GM21723 (cell line): ENCODE results near the gene SLC43A3.
"Not testable (repeated sequence)": the region's sequence is repeated elsewhere in the genome, so short reads cannot be mapped to it uniquely, and the experiment has no call there.

Source experiments
- ATAC-seq: cut with Tn5 transposase; IDR thresholded peaks from one replicate; pipeline ENCODE4 v1.9.1; 2021; ENCODE audit warnings: mild to moderate bottlenecking, moderate library complexity; ENCODE audit not compliant: unreplicated experiment

SLC43A3 gene

DNA sequence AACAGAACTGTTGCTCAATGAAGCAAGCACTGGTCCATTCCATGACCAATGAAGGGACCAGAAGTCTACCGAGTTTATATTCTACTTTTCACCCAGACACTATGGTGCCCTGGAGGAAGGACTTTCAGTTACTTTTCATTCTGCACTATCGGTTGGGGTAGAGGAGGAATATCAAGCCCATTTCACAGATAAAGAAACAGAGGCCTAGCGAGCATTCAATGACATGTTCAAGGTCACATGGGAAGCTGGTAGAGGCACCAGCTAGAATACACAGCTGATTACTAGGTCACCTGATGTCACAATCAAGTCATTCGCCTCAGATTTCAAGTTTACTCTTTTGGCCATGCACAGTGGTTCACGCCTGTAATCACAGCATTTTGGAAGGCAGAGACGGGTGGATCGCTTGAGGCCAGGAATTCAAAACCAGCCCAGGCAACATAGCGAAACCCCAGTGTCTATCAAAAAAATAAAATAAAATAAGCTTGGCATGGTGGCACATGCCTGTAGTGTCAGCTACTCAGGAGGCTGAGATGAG lies 18.9 kb downstream of the SLC43A3 start:
- no peak for ATAC-seq

GRCh38 chr11:57407010-57407920 lies 19.7 kb downstream of the SLC43A3 start:
- ATAC-seq: no peak

- ATAC-seq: peak; percentile 69
Measured at GRCh38 chr11:57406337-57406904, 20.5 kb downstream of the SLC43A3 start.

GRCh38 chr11:57405271-57405860 lies 21.6 kb downstream of the SLC43A3 start:
- ATAC-seq: no peak

- no peak for ATAC-seq
Measured at GRCh38 chr11:57403802-57404147, 23.1 kb downstream of the SLC43A3 start.

DNA sequence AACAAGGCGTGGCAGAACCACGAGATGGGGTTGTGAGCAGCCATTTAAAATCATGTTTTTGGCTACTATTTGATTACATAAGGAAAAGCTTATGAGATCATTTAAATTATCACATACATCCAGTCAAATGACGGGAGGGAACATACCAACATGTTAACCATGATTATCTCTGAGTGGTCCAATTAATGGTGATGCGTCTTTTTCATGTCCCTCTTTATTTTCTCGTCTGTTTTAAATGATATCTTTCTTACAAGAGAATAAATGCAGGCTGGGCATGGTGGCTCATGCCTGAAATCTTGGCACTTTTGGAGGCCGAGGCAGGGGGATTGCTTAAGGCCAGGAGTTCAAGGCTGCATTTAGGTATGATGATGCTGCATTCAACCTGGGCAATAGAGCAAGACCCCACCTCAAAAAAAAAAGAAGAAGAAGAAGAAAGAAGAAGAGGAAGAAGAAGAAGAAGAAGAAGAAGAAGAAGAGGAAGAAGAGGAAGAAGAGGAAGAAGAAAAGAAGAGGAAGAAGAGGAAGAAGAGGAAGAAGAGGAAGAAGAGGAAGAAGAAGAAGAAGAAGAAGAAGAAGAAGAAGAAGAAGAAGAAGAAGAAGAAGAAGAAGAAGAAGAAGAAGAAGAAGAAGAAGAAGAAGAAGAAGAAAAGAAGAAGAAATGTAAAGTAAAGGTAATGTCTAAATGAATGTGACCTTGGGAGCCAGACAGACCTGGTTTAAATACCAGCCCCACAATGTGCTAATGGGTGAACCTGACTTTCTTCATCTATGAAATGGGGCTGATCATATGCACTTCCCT lies 23.7 kb downstream of the SLC43A3 start:
- ATAC-seq: not testable (repeated sequence)

GRCh38 chr11:57402188-57403002 lies 24.5 kb downstream of the SLC43A3 start:
- ATAC-seq: no peak

GRCh38 chr11:57399972-57400578 lies 26.8 kb downstream of the SLC43A3 start:
- ATAC-seq: no peak

DNA sequence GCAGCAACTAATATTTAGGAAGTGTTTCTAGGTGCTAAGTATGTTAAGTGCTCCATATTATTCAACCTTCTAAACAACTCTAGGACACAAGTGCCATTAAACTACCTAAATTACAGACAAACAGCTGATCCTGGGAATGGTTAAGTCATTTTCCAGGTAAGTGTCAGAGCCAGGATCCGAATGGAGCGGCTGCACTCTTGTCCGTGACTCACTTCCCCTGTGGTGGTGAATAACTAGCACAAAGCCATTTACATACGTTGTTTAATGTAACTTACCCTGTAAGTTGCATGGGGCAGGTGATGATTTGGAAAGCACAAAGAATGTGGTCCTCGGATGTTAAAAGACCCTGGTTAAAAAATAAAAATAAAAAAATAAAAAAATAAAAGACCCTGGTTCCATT lies 27.7 kb downstream of the SLC43A3 start:
- no peak for ATAC-seq

GRCh38 chr11:57397394-57397990 lies 29.4 kb downstream of the SLC43A3 start:
- ATAC-seq: no peak

DNA sequence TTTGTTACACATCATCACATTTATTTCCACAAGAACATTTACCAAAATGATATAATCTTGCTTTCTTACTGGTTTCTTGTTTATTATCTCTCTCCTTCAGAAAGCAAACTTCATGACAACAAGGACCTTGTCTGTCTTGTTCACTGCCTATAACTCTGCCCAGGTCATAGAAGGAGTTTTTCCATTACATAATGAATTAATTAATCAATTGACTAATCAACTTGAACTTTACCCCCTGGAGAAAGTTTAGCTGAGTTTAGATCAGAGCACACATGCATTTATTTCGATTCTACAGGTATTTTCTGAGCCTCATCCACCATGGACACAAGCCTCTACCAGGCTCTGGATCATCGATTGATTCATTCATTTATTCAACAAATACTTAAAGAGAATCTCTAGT lies 30.2 kb downstream of the SLC43A3 start:
- ATAC-seq: no peak

- no peak for ATAC-seq
Measured at GRCh38 chr11:57395905-57396623, 30.9 kb downstream of the SLC43A3 start.

GRCh38 chr11:57394203-57394965 lies 32.5 kb downstream of the SLC43A3 start:
- no peak for ATAC-seq

DNA sequence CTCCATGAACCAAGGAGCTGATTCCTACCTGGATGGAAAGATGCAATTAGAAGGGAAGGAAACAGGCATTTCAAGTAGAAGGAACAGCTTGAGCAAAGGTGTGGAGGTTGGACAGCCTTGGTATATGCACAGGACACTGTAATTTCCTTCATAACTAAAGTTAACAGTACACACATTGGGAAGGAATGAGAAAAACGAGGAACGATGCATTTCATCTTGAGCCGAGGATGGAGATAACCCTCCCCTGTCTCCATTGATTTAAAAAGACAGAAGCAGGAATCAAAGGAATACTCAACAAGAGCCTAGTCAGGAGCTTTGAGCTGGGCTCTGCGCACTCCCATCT lies 34.2 kb downstream of the SLC43A3 start:
- no peak for ATAC-seq

- no peak for ATAC-seq
Measured at GRCh38 chr11:57392066-57392762, 34.7 kb downstream of the SLC43A3 start.

DNA sequence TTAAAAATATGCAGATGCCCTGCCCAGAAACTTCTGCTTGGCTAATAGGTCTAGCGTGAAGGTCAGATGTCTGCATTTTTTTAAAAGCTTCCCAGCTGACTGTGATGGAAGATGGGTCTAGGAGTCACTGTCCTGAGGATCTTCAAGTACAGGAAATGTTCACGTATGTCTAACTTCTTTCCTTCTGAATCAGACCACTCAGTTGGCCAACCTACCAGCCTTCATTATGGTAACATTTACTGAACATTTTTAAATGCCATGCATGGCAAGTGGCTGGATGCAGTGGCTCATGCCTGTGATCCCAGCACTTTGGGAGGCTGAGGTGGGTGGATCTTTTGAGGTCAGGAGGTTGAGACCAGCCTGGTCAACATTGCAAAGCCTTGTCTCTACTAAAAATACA lies 35.4 kb downstream of the SLC43A3 start:
- ATAC-seq: no peak

- ATAC-seq: no peak
Measured at GRCh38 chr11:57391111-57391510, 35.8 kb downstream of the SLC43A3 start.

GRCh38 chr11:57390535-57390934 lies 36.4 kb downstream of the SLC43A3 start, which contains the start of gene PRG2:
Gene PRG2, minus strand, starts transcription at chr11:57390650. Its CDS starts 706 bp downstream, at chr11:57389944.
- ATAC-seq: no peak
